Large intestine (tissue), 3 donors: ENCODE results near the gene ACSS1. TPM values are rescaled to one million over a fixed set of nuclear protein-coding genes. Genes with fewer than 3 reads are reported as not detected.

Source experiments
- DNase-seq, 2 donors: peaks; one replicate each; pipeline versions ENCODE4 v3.0.0 to v3.0.0-alpha.2; 2013
- H3K27ac ChIP-seq: one replicate; pipeline ENCODE4 v1.5.1; 2013; ENCODE audit warnings: low read length
- H3K27me3 ChIP-seq: 2 replicates; pipeline ENCODE4 v1.6.1; 2013; ENCODE audit warnings: low read length; ENCODE audit not compliant: control insufficient read depth, insufficient read depth
- H3K36me3 ChIP-seq: 2 replicates; pipeline ENCODE4 v1.6.1; 2013; ENCODE audit warnings: low read length; ENCODE audit not compliant: control insufficient read depth, insufficient read depth
- H3K4me1 ChIP-seq: one replicate; pipeline ENCODE4 v1.6.1; 2013; ENCODE audit warnings: low read length; ENCODE audit not compliant: control insufficient read depth, insufficient read depth
- H3K4me3 ChIP-seq: one replicate; pipeline ENCODE4 v1.5.1; 2013; ENCODE audit warnings: low read length
- H3K9me3 ChIP-seq: one replicate; pipeline ENCODE4 v1.6.1; 2013; ENCODE audit warnings: mild to moderate bottlenecking, low read depth, low read length, moderate library complexity; ENCODE audit not compliant: control insufficient read depth
- WGBS: methylation state at CpG from one replicate; pipeline ENCODE4 v1.1.5; 2013; ENCODE audit warnings: low lambda C conversion rate; ENCODE audit not compliant: insufficient coverage; 5-methylcytosine and 5-hydroxymethylcytosine counted together
- polyA plus RNA-seq: library from polyadenylated mRNA; unstranded; fragments of 120-200 nt; gene quantifications from one replicate; pipeline ENCODE4 v1.2.1, GENCODE V29; 2013

Gene ACSS1
- polyA plus RNA-seq, 1 donor: 102 TPM

- Histone ChIP-seq H3K27ac (no peak overlapping the region), H3K27me3 (peaks cover 23% of the 10 kb centered on the region), H3K36me3 (no peaks in the 10 kb centered on the region), H3K9me3 (no peaks in the 10 kb centered on the region), H3K4me3 (no peak overlapping the region), H3K4me1 (peaks cover 19% of the 10 kb centered on the region)
- no CpG with 5 or more reads among the region's 18 CpGs for WGBS
- DNase-seq: no peak
These were observed 9.4 kb upstream of the ACSS1 start for GRCh38 chr20:25067102-25067987.

DNA sequence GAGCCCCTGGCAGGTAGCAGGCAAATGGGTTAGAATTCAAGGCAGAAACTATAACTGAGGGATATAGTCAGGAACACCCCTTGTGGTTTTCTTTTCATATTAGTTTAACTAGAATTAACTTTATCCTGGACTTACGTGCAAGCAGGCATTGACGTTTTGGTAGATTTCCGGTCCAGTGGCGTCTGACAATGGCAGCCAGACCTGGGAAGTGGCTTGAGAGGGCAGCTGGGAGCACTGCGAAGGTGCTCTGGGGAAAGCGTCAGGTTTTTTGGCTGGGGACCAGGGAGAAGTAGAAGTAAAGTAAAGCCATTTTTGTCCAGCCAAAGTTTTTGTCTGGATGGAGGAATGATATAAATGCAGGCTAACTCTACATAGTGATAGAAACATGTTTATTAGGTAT is 8.4 kb upstream of the ACSS1 start:
- Histone ChIP-seq H3K27ac (no peak overlapping the region), H3K27me3 (peaks cover 14% of the 10 kb centered on the region), H3K4me3 (no peak overlapping the region), H3K4me1 (peaks cover 27% of the 10 kb centered on the region), H3K36me3 (no peaks in the 10 kb centered on the region), H3K9me3 (no peaks in the 10 kb centered on the region)
- DNase-seq: no peak
- 44% methylated on average over 2 of the region's 6 CpGs for WGBS

- Histone ChIP-seq H3K27me3 (peaks cover 10% of the 10 kb centered on the region), H3K9me3 (no peaks in the 10 kb centered on the region), H3K36me3 (no peaks in the 10 kb centered on the region), H3K4me3 (no peak overlapping the region), H3K27ac (peak overlapping the region; percentile 70), H3K4me1 (peaks cover 32% of the 10 kb centered on the region)
- WGBS: 46% methylated on average over 4 of the region's 9 CpGs
- peak in 1 of 2 donors; percentile 65 for DNase-seq
These were observed 7.8 kb upstream of the ACSS1 start for GRCh38 chr20:25065625-25066338.

DNA sequence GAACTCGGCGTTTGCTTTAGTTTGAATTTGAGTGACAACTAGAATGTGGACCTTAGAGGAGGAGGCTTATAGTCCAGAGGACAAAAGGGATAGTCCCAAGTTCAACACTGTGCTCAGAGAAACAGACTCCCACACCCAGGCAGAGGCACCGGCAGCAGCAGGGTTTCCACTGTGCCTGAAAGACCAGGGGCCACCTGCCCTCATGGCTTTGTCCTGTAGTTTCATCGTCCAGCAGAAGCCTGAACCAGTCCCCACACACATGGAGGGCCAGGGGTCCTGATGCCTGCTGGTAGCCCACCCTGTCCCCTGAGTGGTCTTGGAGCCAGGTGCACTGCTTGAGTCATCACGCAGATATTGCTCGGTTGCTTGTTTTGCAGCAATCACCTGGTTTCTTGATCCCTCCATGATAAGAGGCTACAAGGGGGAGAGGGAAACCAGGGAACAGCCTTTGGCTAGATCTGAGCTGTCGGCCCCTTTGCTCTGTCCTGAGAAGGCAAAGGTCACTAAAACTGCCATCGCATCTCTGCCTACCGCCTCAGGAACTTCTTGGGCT is 7.2 kb upstream of the ACSS1 start:
- DNase-seq: peak; percentile 58 to 83

DNA sequence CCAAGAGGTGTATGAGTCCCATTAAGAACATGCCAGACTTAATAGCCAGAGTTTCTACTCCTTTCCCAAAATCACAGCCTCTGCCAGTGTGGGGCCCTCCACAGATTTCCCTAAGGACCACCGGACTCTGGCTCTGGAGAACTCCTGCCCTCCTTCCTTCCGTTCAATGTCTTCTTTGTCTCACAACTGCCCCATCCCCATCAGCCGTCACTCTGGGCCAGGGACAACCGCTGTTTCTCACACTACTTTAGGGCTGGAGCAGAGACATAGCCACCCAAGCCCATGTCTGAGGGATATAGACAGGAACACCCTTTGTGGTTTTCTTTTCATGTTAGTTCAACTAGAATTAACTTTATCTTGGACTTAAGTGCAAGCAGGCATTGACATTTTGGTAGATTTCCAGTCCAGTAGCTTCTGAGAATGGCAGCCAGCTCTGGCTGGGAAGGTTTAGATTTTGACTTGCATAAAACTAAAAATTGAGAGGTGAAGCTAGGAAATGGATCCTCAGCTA is 6.7 kb upstream of the ACSS1 start:
- Histone ChIP-seq H3K9me3 (no peaks in the 10 kb centered on the region), H3K36me3 (no peaks in the 10 kb centered on the region), H3K4me1 (peaks cover 36% of the 10 kb centered on the region), H3K4me3 (no peak overlapping the region), H3K27me3 (peaks cover 4% of the 10 kb centered on the region), H3K27ac (peak overlapping the region; percentile 70)
- whole genome bisulfite sequencing: no CpG with 5 or more reads among the region's 4 CpGs
- no peak for DNase-seq

More for the DNA sequence above, 7.2 kb upstream of the ACSS1 start:
- WGBS: no CpG with 5 or more reads among the region's 9 CpGs
- H3K4me1 ChIP-seq: peaks cover 35% of the 10 kb centered on the region
- peak overlapping the region; percentile 70 for H3K27ac ChIP-seq
- H3K36me3 ChIP-seq: no peaks in the 10 kb centered on the region
- peaks cover 7% of the 10 kb centered on the region for H3K27me3 ChIP-seq
- H3K4me3 ChIP-seq: no peak overlapping the region
- no peaks in the 10 kb centered on the region for H3K9me3 ChIP-seq

- Histone ChIP-seq H3K36me3 (no peaks in the 10 kb centered on the region), H3K4me1 (peaks cover 42% of the 10 kb centered on the region), H3K27ac (no peak overlapping the region), H3K27me3 (no peaks in the 10 kb centered on the region), H3K9me3 (no peaks in the 10 kb centered on the region), H3K4me3 (no peak overlapping the region)
- no peak for DNase-seq
- whole genome bisulfite sequencing: no CpG with 5 or more reads among the region's 2 CpGs
These were observed 6.0 kb upstream of the ACSS1 start for GRCh38 chr20:25063981-25064380.

DNA sequence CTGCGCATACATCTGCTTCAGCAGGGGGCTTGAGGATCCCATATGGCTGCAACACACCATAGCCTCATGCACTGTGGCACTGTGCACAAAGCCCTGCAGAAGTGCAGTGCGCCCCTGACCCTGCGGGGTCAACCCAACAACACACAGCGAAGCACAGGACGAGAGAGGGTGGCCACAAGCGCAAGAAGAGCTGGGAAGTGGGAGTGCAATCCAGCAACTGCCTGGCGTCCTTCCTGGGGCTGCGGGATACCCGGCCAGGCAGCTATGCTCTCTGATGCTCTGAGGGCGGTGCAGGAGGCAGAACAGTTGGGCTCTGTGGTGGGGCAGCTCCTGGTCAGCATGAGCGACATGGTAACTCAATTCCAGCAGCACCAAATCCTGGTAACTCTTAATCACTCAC is 5.6 kb upstream of the ACSS1 start:
- no peak for DNase-seq
- no CpG with 5 or more reads among the region's 11 CpGs for WGBS
- peaks cover 45% of the 10 kb centered on the region for H3K4me1 ChIP-seq
- H3K9me3 ChIP-seq: no peaks in the 10 kb centered on the region
- no peaks in the 10 kb centered on the region for H3K27me3 ChIP-seq
- H3K4me3 ChIP-seq: no peak overlapping the region
- H3K36me3 ChIP-seq: no peaks in the 10 kb centered on the region
- H3K27ac ChIP-seq: no peak overlapping the region

DNA sequence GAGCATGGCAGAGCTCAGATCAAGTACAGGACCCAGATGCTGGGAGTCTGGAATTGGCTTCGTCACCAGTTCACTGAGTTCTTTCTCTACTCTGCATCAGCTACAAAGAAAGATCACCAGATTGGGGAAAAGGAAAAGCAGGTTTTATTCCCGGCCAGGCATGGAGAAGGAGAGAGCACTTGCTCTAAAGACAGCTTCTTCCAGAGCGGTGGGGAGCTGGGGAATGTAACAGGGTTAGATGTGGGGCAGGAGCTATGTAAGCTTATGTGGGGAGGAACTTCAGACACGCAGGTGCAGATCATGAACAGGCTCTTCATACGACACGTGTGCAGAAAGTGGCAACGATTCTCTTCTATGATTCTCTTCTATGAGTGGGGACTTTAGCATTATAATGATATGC is 4.9 kb upstream of the ACSS1 start:
- Histone ChIP-seq H3K36me3 (no peaks in the 10 kb centered on the region), H3K4me1 (peaks cover 48% of the 10 kb centered on the region), H3K4me3 (no peak overlapping the region), H3K27ac (no peak overlapping the region), H3K9me3 (no peaks in the 10 kb centered on the region), H3K27me3 (no peaks in the 10 kb centered on the region)
- no peak for DNase-seq
- no CpG with 5 or more reads among the region's 7 CpGs for WGBS

DNA sequence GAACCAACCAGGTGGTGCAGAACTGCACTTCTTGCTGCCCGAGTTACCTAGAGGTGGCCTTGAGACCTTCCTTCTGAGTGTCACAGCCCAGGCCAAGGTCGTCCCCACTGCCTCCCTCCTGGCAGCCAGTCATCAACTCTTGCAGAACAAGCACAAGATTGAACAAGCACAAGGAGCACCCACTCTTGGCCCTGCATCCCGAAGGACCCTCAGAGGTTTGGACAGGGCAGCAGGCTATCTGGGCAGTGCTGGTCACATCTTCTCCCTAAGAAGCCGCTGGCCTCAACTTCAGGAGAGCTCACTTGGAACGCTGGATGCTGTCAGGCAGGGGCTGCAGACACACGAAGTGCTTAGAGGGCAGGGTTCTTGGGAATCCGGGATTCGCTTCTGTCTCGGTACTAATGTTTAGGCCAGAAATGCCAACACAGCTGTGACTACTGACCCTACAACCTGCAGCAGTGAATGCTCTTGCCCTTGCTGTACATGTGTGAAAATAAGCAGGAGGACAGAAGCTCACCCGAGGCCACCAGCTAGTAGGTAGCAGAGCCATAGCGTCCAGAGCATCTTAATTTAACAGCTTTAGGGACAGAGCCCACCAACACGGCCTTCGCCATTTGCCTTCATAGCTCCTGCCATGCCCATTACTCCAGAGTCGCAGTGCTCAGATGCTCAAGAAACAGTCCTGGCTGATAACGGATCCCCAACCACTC is 4.0 kb upstream of the ACSS1 start:
- WGBS: 85% methylated on average over 2 of the region's 15 CpGs
- H3K9me3 ChIP-seq: no peaks in the 10 kb centered on the region
- DNase-seq: no peak
- H3K4me3 ChIP-seq: no peak overlapping the region
- no peaks in the 10 kb centered on the region for H3K27me3 ChIP-seq
- peaks cover 48% of the 10 kb centered on the region for H3K4me1 ChIP-seq
- H3K36me3 ChIP-seq: no peaks in the 10 kb centered on the region
- H3K27ac ChIP-seq: peak overlapping the region; percentile 68
